GM21529 (cell line): ENCODE results near the gene PRXL2B.

Source experiments
- ATAC-seq: cut with Tn5 transposase; IDR thresholded peaks from one replicate; pipeline ENCODE4 v1.9.1; 2021; ENCODE audit not compliant: unreplicated experiment

PRXL2B gene

DNA sequence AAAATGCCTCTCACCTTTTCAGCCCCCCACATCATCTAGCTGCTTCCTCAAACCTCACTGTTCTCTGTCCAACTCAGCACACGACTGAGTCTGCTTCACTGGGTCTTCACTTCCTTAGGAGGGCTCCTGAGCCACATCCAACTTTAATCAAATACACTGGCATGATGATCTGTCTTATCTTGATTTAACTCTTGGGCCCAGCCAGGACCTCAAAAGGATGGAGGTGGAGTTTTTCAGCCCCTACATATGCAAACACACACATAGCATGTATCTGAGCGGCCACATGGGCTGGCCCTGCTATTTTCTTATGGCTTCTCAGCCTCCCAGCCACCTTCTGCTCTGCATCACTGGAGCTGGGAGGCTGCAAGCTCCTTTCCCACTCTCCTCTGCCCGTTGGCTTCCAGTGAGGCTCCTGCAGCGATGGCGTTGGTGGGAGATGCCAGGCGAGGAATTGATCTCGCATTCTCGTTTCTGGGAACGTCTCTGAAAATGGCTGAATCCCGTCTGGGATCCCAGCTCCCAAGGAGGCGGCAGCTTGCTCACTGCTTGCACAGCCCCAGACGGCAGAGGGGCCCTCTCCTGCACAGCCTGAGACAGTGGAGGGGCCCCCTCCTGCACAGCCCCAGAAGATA is 1.8 kb upstream of the PRXL2B start:
- no peak for ATAC-seq

- ATAC-seq, result peak; percentile 43
Measured at GRCh38 chr1:2585318-2586092, 1.1 kb upstream of the PRXL2B start.

DNA sequence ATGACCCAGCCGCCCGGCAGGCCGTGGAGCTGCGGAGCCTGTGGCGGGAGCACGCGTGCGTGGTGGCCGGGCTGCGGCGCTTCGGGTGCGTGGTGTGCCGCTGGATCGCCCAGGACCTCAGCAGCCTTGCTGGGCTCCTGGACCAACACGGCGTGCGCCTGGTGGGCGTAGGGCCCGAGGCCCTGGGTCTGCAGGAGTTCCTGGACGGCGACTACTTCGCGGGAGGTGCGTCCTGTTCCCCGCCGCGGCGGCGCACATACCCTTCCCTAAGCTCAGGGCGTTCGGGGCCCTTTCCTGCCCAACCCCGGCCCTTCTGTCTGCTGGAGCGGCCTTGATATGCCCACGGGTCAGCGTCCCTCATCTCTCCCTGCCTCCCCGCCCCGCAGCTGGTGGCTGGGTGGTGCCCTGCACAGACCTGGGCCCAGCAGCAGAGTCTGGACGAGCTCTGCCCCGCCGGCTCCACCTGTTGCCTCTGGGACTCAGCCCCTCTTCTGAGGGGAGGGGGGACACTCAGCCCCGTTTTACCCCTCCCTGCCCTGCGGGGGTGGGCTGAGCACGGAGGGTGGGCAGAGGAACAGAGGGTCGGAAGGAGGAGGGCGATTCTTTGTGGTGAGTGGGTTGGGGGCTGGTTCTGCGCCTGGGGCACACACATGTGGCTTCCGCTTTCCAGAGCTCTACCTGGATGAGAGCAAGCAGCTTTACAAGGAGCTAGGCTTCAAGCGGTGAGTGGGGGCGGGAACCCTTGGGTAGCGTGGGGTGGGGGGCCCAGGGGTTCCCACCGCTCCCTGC is 688 bp downstream of the PRXL2B start:
- ATAC-seq, result peak; percentile 3

GRCh38 chr1:2587860-2588571 is 1.4 kb downstream of the PRXL2B start:
- no peak for ATAC-seq

DNA sequence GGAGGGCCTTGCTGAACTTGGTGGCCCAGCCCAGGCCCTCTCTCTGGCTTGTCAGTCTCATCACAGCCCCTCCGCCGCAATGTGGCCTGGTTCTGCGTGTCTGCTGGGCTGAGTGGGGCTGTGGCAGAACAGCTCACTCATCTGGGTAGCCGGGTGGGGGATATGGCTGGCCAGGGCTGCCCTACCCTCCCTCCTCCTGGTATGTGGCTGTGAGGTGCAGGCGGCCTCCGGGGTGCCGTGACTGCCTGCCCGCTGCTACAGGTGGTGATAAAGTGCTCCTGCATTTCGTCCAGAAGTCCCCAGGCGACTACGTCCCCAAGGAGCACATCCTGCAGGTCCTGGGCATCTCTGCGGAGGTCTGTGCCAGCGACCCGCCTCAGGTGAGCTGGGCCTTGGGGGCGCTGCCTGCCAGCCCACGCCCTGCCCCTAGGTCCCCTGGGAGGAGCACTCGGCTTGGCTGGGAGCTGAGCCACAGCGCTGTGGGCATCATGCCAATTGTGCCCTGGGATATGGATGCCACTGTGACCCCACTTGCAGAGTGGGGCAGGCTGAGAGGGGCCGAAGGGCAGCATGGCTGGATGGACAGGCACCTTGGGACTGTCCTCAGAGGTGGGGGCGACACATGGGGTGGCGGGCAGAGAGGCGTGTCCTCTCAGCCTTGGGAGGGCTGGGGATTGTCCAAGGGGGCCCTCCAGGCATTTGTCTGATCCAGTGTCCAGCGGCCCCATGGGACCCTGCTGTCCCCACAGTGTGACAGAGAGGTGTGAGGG is 2.3 kb downstream of the PRXL2B start:
- ATAC-seq, result no peak

GRCh38 chr1:2589431-2590232 is 3.1 kb downstream of the PRXL2B start:
- ATAC-seq, result no peak

DNA sequence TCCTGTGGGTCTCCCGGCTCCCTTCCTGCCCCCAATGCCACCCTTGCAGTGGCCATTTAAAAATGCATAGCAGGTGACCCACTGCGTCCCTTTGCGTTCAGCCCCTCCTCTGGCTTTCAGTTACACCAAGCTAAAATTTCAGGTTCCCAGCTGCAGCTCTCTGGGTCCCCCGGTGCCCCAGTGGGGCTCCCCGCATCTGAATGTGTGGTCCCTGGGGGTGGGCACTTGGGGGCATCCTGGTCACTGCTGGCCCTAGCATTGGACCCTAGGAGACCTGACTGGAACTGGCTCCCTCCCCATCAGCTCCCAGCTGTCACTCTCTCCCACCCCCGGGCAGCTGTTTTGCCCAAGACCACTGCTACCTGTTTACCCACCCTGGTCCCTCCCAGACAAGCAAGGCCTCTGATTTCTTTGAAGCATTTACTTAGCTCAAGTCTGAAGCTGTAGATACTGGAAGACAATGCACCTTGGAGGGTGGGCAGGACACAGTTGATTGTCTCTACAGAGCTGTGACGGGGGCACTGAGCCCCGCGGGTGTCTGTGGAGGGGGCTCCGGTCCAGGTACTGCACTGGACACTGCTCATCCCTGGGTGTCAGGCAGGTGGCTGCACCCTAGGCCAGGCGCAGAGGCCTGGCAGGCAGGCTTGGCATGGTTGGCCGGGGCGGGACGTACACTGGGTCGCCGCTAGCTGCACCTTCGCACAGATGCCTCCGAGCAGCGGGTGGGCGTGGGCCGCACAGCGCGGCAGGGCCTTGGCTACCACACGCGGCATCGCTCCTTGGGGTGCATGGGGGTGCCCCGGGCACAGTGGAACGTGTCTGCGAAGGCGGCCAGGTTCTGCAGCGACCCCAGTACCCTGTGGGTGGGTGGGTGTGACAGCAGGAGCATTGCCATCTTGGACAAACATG is 3.9 kb downstream of the PRXL2B start:
- no peak for ATAC-seq

- no peak for ATAC-seq
Measured at GRCh38 chr1:2591233-2591580, 4.6 kb downstream of the PRXL2B start.

DNA sequence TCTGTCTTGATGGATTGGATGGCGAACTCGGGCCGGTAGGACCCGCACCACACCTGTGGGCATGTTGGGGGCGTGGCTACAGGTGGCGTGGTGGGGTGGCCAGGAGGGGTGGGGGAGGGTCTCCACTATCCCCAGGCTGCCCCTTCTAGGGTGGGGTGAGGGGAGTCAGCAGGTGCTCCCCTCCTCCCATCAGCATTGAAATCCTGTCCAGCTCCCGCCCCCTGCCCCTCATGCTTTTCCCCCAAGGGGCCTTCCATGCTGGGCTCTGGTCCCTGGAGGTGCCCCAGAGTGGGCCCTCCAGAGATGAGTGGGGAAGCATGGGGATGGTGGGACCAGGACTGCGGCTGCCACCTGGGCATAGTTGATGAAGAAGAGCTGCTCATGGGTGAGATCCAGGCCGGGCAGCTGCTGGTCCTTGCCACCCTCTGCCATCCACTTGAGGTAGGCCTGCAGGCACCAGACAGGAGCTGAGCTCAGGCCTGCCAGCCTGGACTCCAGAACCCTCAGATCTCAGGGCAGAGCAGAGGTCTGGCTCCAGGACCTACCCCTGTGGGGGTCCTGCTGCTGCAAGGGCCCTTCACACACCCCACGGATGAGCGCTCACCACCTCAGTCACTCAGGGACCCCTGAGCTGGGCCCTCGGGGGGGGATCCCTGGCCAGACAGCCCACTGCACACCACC is 5.1 kb downstream of the PRXL2B start:
- ATAC-seq, result no peak

DNA sequence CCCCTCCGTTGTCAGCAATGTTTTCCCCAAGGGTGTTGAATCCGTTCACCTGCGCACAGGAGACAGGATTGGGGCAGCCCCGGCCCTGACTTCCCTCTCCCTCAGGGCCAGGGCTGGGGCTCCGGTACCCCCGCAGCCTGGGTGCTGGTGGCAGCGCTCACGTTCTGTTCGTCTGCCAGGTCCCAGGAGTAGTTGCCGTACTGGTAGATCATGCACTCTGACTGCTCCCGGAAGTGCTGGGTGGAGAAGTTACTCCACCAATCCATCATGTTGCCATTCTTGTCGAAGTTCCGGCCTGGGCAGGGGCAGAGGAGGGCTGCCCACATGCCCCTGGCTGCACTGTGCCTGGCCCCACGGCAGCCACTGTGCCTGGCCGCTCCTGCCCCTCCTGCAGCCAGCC is 6.1 kb downstream of the PRXL2B start:
- ATAC-seq, result no peak

GRCh38 chr1:2593251-2593878 is 6.8 kb downstream of the PRXL2B start:
- ATAC-seq, result no peak

- no peak for ATAC-seq
Measured at GRCh38 chr1:2594001-2594640, 7.5 kb downstream of the PRXL2B start.

- no peak for ATAC-seq
Measured at GRCh38 chr1:2594641-2595131, 8.1 kb downstream of the PRXL2B start.

- no peak for ATAC-seq
Measured at GRCh38 chr1:2595261-2595811, 8.8 kb downstream of the PRXL2B start.

DNA sequence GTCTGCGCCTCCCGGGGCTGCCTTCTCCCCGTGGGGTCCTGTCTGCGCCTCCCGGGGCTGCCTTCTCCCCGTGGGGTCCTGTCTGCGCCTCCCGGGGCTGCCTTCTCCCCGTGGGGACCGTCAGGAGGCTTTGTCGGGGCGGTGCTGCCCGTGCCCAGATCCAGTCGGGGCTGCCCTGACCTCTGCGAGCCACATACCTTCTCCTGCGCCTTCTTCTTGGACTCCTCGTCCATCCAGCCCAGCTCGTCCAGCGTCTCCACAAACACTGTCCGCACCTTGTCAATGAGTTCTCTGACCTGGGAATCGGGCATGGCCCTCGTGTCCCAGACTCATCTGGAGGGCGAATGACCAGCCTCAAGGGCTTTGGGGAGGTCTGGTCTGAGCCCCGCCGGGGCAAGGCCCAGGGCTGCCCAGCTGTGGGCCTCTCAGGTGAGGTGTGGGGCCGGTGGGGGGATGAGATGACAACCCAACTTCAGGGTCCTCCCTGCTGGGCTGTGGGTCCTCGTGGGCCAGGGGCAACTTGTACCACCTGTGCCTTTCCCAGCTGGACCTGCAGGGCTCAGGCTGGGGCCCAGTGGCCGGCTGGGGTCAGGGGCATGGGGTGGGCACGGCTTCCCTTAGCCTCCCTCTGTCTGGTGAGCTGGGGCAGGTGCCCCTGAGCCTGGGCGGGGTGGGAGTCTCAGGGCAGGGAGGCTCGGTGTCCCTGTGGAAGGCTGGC is 9.4 kb downstream of the PRXL2B start:
- no peak for ATAC-seq
